ENCODE data around the gene RAB11FIP4.

The RAB11FIP4 gene

DNA sequence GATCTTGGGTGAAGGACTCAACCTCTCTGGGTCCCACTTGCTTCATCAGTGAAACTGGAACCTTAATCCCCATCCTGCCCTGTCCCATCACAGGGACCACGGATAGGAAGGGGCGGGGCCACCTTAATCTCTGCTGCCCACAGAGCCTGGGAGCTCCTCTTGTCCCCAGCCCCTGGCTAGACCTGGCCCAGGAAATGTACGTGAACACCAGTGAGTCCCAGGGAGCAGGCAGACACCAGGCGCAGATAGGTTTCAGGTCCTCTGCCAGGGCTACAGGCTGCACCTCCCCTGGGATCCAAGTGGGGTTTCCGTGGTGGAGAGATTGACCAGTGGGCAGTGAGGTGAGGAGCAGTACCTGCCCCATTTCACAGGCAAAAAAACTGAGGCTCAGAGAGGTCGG lies 21.0 kb downstream of the RAB11FIP4 start:
- DNase-seq: no peak

DNA sequence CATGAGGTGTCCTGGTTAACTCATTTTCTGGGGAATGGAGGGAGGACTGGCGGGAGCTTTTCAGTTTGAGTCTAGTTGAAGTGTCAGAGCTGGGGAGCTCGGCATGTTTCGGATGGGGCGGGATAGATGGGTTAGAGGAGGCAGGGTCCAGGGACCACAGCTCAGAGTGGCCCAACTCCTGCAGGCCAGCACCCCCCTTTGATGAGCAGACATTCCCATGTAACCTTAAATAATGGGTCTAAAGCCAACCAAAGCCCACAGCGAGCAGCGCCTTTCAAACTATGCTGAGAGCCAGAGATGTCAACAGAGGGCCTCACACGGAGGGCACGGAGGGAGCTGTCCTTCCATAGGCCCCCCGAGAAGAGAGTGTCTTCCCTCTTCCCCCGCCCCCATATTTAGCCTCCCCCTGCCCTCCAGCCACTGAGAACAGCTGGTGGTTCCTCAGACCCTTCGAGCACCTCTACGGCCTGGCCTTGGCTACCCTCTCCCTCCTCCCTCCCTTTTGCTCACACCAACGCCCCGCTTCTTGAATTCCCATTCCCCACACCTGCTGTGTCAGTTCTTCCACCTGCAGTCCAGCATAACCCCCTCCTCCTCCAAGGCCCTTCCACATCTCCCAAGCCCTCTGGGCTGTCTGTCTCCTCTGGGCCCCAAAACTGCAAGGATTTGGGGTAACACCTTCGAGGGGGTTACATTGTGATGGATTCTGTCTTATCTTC lies 21.8 kb downstream of the RAB11FIP4 start:
- no peak for DNase-seq

DNA sequence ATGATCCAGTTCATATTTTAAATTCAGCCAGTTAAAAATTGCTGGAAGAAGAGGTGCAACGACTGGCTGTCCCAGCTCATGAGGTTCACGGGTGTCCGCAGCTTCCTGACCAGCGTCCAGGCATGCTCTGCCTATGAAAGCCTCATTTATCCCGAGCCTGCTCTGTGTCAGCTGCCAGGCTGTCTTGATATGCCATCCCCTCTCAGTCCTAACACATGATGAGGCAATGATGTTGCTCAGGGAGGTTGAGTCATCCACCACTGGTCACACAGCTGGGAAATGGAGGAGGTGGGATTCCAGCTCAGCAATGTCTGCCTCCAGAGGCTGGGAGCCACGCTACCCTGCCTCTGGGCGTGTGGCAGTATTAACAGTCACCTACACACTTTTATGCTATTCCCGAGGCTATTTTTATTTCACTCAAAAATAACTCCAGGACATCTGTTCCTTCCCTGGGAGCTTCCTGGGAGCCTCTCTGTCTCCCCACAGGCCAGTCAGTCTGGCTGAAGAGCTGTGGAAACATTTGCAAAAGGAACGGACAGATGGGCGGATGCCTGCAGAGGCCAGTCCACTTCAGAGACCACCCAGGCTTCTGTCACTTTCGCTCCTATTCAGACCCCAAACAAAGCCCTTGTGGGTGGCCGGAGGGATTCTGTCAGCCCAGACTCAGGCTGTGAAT lies 22.5 kb downstream of the RAB11FIP4 start:
- DNase-seq: no peak

DNA sequence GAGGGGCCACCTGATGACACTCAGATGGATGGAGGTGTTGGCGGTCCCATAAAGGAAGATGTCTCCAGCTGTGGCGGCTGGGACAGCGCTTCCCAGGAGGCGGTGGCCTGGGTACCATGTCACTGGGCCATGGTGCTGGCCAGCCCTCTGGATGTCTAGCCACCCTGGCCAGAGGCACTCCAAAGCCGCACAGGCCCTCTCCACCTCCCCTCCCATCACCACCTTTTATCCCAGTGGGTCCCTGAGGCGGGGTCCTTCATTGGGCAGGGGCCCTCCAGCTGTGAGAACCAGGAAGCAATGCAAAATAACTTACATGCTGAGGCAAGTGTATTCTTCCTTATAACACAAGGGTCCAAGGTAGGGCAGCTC lies 23.1 kb downstream of the RAB11FIP4 start:
- DNase-seq: no peak

DNA sequence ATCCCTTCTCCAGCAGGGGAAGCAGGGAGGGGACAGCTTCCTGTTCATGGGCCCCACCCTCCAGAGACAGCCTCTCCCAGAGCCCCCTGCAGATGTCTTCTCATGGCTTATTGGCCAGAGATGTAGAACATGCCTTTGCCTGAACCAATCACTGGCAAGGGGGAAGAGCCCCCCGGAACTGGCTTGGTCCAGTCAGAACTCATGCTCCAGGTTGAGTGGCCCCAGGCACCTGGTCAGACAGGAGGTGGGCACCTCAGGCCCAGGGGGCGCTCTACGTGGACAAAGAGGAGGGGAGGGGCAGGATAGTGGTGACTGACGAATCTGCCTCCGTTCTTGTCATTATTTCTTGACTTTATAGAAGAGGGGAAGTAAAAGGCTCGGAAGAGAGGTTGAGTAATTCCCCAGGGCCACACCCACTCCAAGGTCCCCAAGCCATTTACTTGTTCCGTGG lies 23.6 kb downstream of the RAB11FIP4 start:
- no peak for DNase-seq

DNA sequence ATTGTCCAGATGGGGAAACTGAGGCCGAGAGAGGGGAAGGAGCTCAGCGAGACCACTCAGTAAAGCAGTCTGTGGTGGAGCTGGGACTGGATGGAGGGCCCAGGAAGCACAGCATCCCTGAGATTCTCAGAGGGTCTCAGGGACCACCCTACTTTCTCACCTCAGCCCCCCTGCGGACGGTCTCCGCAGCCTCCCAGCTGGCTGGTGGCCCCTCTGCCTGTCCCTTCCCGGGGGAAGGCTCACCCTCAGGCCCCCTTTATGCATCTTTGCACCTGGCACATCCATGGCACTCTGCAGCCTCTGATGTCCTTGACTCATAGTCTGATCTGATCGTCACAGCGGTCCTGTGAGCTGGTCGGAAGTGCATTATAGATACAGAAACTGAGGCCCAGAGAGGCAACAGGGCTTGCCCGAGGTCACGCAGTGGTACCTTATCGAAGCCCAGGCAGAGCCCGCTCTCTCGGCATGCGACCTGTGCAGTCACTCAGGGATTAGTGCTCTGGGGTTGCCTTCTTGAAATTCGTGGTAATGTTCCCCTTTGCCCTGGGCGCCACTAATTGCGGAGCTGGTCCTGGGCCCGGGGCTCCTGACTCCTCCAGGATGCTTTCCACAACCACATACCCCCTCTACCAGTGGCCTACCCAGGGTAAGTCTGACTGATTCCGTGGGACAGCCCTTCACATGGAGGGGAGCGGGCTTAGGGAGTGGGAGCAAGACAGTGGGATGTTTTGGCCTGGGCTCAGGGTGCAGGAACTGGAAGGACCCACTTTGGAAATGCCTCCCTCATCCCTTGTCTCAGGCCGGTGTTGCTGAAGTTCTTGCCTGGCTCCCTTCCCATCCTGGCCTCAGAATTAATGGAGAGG lies 24.4 kb downstream of the RAB11FIP4 start:
- no peak for DNase-seq

DNA sequence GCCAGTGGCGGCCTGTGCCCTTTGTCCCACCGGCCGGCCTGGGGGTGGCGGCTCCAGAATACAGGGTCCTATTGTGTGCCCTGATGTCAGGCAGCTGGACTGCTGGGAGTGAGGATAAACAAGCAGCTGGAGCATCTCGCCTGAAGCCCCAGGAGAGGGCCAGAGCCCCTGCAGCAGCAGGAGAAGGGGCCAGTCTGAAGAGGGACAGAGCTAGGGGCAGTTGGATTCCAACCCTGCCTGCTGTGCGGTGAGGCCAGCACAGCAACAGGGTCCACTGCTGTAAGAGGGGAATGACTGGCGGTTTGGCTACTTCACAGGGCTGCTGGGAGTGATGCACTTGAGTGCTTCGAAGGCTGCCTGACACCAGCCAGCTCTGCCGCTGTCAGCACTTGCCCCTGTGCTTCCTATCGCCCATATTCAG lies 25.0 kb downstream of the RAB11FIP4 start:
- no peak for DNase-seq

DNA sequence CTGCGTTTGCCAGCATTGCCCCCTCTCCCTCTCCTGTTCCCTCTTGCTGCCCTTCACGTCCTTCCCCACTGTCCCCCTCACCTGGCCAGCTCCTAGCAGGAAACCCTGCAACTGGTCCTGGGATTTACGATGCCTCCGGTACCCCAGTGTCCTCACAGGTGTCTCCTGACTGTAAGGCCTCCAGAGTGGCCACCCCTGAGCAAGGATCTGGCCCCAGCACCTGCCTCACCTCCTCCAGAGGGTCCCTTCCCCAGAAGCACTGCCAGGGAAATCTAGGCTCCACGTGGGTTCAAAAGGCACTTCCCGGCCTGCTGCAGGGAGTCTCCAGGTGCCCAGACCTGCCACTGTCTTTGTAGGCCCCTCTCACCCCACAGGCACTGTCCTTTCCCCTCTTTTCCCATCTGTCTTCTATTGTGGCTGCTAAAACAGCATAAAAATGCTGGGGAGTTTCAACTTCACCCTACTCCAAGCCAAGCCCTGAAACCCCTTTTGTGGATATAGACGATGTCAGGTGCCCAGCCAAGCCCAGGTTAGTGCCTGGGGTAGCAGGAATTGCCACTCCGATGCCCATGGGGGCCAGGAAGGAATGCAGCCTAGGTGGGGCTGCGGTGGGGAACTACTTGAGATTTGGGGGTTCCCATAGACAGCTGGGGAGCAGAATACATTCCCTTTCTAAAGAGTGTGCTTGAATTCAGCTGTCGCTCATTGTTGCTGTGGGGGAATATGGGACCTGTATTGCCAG lies 25.7 kb downstream of the RAB11FIP4 start:
- no peak for DNase-seq

DNA sequence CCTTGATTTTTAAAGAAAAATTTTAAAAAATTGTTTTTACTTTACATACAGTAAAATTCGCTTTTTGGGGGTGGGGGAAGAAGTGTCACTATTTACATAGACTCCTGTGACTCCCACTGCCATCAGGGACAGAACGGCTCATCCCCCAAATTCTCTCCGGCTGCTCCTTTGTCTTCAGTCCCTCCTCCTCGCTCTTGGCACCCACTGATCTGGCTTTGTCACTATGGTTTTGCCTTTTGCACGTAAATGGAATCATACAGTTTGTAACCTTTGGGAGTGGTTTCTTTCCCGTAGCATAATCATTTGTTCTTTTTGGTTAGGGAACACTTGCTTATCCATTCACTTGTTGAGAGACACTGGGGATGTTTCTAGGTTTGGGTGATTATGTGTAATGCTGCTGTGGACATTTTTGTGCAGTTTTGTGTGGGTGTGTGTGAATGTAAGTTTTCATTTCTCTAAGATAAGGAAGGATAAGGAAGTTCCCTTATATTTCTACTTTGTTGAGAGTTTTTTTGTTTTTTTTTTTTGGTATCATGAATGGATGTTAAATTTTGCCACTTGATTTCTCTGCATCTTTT lies 27.4 kb downstream of the RAB11FIP4 start:
- DNase-seq: no peak

DNA sequence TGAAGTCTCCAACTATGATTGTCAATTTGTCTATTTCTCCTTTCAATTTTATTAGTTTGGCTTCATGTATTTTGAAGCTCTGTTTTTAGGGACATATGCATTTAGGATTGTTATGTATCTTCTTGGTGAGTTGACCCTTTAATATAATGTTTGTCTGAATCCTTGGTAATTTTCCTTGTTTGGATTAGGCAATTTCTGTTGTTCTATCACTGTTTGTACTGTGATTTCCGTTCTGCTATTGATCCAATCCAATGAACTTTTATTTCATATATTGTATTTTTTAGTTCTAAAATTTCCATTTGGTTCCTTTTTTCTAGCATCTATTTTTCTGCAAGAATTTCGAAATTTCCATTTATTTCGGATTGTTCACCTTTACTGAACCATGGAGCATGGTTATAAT lies 31.0 kb downstream of the RAB11FIP4 start:
- DNase-seq: no peak

DNA sequence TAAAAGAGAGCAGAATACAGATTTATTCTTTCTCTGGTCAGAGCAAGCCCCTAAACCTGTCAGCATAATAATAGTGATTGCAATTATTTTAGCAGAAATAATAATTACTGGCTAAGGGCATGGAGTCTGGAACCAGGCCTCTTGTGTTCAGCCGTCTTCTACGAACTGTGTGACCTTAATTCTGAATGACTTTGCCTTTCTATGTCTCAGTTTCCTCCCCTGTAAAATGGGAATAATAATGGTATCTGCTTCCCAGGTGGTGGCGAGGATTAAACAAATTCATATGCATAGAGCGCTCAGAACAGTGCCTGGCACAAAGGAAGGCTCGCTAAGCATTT lies 33.4 kb downstream of the RAB11FIP4 start:
- DNase-seq: no peak

DNA sequence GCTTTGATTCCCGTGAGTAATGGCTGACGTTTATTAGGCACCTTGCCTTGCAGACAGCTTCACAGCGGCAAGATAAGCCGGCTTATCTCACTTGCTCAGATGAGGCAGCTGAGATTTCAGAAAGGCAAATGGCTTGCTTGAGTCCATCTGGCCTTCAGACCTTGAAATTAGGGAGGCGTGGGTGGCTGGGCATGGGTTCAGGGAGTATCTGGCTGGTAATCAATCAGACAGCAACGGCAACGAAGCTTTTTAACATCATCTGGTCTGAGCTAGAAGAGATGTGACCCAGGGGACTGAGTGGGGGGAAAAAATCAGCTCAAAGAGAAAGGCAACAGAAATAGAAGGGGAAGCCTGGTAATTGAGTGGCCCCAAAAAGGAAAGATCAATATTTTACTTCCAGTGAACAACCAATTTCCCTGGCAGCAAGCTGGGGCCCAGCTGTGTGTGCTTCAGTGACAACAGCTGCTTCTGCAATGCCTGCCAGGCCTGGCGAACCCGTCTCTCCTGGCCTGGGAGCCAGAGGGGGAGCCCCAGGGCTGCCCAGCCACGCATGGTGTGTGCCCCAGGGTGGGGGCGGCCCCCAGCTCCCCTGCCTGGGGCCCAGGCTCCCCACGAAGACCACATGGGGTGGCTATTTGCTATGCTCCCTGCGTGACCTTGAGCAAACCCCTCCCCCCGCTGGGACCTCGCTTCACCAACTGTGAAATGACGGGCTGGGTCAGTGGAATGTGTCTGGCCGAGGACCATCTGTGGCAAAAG lies 34.0 kb downstream of the RAB11FIP4 start:
- DNase-seq: no peak

DNA sequence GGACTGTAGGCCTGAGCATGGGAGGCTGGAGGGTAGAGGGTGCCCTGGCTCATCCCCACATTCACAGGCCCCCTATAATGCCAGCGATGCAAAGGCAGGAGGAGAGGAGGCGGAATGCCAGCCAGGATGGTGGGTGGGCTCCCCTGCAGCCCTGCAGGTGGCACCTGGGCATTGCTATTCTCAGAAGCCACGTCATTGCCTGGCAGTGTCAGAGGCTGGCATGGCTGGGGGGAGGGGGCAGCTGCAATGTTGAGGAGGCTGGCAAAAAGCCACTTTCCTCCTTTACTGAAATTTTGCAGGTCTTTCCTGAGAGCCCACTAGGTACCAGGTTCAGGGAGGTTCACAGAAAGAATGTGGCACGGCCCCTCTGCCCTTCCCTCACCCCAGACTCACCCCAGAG lies 36.2 kb downstream of the RAB11FIP4 start:
- no peak for DNase-seq

DNA sequence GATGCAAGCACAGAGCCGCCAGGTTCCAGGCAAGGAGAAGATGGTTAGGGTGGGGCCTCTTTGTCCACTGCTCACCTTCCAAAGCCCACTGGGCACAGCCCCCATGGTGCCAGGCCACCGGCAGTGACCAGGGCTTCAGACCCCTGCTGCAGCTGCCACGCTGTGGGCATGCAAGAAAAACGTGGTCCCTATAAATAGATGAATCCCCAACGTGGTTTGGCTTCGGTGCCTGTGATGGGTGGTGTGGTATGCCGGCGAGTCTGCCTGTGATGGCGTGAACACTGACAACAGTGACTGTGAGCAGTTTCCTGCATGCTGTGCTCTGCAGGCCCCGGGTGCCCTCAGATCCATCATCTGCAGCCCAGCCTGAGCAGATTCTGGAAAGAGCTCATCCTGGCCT lies 36.6 kb downstream of the RAB11FIP4 start:
- no peak for DNase-seq

DNA sequence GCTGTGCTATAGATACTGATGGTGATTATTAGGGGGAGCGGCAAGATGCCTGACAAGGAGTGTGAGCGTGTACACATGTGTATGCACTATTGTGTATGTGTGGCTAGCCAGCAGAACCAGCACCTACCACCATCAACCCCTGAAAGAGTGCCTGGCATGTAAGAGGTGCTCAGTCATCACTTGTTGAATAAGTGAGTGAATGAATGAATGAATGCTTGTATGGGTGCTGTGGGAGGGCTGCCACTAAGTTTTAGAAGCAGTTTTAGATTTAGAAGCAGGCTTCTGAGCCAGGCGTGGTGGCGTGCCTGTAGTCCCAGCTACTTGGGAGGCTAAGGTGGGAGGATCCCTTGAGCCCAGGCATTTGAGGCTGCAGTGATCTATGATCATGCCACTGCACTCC lies 37.0 kb downstream of the RAB11FIP4 start:
- no peak for DNase-seq

DNA sequence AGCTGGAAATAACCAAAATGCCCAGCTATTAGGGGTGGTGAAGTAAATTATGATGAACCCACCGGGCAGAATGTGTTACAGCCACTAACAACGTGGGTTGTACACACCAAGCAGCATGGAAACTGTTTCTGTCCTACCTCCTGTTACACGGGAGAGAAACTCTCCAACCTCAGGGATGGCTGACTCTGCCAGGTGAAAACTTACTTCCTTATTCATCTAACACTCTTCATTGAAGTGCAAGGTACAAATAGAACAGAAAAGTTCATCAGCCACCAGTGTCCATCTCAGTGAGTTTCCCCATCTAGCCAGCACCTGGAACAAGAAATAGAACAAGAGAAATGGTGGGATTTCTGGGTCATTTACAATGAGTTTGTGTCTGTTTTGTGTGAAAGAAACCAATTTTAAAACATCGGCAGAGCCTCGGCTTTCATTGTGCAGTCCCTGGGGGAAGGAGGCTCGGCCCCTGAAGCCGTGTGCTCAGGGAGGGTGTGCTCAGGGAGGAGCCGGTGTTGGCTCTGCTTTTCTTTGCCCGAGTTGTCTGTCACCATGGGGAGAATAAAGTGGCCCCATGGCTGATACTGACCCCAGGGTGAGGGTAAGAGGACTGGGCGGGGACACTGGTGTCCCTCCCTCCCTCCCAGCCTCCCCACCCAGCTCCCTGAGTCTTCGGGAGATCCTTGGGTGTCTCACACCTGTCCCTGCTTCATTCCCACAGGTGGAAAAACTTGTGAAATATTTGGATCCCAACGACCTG lies 39.8 kb downstream of the RAB11FIP4 start:
- no peak for DNase-seq

DNA sequence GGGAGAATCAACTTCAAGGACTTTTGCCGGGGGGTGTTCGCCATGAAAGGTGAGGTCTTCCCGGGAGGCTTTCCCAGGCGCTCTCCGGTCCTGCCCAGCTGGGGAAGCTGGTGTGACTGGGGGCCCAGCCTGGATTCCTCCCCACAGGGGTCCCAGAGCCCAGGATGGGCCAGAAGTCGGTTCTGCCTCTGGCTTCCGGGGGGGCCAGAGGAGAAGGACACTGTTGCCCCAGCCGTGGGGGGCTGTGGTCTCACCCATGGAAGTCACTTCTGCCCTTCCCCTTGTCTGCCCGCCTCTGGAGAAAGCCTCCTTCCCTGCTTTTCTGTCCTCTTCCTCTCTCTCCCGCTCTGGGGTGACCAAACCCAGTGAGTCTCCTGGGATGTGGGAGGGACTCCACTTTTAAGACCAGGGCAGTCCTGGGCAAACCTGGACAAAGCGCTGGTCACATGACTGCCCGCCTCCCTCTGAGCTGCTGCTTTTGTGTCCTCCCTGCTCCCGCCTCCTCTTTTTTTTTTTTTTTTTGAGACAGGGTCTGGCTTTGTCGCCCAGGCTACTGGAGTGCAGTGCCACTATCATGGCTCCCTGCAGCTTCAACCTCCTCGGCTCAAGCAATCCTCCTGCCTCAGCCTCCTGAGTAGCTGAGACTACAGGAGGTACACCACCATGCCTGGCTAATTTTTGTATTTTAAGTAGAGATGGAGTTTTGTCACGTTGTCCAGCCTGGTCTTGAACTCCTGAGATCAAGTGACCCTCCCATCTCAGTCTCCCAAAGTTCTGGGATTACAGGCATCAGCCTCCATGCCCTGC lies 40.6 kb downstream of the RAB11FIP4 start:
- no peak for DNase-seq

DNA sequence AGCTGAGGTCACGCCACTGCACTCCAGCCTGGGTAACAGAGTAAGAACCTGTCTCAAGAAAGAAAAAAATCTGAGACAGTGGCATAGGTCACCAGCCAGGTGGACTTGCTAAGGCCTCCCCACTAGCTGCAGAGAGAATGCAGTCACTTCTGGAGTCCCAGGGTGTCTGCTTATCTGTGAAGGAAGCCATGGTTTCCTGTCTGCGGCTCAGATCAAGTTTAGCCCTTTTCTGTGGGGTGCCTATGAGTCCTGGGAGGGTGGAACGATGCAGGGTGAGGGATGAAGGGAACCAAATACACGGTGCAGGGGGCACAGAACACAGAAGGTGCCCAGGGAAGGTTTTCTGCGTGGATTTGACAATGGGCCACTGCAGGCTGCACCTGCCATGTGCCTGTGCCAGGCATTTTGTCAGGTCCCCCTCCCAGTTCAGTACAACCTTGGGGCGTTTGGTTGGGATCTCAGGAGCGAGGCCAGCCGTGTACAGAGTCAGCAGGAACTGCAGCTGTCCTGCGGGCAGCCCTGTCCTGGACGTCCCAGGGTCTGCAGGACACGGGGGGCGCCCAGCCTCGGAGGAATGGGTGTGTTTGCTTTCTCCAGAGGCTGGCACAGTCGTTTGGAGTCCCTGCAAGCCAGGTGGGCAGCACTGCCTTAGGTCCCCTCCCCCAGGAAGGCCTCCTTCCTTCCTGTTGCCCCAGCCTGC lies 41.8 kb downstream of the RAB11FIP4 start:
- DNase-seq: peak; percentile 39

DNA sequence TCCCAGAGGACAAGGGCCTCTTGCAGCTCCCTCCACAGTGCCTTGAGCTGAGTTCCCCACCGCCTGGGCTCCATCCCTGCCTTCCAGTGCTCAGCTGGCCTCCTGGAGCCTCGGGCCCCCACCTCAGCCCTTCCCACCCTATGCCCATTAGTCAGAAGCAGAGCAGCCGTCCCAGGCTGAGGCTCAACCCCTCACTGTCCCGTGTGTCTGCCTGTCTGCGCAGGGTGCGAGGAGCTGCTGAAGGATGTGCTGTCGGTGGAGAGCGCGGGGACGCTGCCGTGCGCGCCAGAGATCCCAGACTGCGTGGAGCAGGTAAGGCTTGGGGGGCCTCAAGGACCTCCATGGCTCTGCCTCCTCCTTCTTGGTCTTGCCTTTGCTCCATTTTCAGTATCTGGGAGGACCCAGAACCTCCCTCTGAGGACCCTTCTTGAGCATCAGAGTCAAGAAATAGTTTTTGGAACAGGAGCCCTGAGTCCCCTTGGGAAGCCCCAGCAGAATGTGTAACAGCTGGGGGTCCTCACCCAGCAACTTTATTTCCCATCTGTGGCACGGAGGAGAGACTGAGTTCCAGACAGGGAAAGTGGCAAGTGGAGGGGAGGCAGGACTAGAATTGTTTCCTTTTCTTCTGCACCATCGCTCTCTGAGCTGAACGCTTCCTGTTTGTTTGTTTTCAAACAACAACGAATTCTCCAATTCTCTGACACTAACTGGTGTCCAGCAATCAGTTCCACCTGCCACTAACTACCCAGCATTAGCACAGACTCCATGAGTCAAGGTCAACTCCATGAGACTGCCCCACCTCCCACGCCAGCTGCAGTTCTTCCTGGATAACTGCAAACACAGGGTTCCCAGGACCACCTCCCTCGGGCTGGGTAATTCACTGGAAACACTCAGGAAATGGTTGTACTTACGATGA lies 42.6 kb downstream of the RAB11FIP4 start:
- no peak for DNase-seq

All from activated effector memory CD4-positive, alpha-beta T cell treated with Interleukin-2 at 50 U/mL for 16 hours (primary cell).